Measurements from ENCODE around the gene EZH1.
A peak's percentile ranks its signal among the peaks of the same experiment; 100 is the strongest.

The EZH1 gene

DNA sequence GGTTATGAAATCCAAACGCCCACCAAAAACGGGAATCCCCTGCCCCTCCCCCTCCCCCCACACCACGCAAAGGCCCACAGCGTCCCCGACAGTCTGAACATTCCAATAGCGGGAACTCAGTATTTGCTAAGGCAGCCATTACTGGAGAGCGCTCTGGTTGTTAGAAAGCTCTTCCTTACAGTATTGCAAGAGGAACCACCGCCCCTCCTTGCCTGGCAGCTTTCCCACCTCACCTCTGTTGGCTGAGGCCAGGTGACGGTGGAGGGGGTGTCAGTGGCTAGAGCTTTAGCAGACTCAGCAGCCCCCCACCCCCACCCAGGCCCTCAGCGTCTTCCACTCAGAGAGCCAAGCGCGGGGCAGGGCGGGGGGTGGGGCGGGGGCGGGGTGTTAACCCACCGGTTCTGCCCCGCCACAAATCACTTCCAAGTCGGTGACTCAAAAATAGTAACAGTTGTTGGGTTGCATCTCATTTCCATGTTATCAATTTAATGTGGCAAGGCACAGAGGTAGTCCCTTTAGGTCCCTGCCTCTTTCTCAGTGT, 65.8 kb downstream of the EZH1 start:
- TF ChIP-seq, protein P1, sequence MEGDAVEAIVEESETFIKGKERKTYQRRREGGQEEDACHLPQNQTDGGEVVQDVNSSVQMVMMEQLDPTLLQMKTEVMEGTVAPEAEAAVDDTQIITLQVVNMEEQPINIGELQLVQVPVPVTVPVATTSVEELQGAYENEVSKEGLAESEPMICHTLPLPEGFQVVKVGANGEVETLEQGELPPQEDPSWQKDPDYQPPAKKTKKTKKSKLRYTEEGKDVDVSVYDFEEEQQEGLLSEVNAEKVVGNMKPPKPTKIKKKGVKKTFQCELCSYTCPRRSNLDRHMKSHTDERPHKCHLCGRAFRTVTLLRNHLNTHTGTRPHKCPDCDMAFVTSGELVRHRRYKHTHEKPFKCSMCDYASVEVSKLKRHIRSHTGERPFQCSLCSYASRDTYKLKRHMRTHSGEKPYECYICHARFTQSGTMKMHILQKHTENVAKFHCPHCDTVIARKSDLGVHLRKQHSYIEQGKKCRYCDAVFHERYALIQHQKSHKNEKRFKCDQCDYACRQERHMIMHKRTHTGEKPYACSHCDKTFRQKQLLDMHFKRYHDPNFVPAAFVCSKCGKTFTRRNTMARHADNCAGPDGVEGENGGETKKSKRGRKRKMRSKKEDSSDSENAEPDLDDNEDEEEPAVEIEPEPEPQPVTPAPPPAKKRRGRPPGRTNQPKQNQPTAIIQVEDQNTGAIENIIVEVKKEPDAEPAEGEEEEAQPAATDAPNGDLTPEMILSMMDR (IDR thresholded peaks at IDR 0.05; ENCODE audit: low read depth, low read length) = no peak

DNA sequence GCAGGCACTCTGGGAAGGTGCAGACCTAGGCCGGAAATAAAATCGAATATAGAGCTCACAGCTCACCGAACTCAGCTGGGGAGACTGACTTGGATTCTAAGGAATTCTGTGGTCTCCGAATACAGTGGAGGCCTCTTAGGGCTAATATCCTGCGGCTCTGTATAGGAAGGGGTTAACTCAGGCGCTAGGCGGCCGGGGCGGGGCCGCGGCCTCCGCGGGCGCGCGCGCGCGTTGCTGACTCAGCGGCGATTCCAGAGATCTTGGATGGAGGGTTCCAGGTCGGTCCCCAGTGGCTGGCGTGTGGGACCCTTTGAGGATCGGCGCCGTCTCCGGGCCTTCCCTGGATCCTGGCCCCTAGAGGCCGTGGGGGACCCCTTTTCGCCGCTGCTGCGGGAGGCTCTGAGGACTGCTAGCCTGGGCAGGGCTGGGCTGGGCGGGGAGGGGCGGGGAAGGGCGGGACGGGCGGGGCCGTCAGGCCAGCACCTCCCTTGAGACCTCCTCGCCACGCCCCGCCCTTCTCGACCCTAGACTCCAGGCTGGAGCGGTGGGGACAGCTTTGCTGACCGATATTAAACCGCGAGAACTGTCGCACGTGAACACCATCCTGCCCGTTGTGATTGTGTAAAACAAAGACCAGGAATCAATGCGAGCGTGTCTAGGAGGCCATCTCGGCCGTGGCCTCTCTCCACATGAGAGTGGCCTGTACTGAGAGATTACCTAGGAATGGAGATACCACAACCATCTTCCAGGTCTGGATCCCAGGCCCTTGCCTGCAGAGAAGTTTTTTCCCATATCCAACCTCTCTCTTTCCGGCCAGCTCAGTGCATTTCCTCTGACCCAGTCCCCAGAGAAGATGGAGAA, 66.7 kb downstream of the EZH1 start:
- H3K4me3 ChIP-seq (ENCODE audit: low read depth, low read length) = peak overlapping the region; percentile 65
- TF ChIP-seq, protein P1 (IDR thresholded peaks at IDR 0.05; ENCODE audit: low read depth, low read length) = no peak

More for the DNA sequence above, 65.8 kb downstream of the EZH1 start:
- no peak overlapping the region; the same call in 1 of the 2 replicates for H3K4me3 ChIP-seq (ENCODE audit: low read depth, low read length)

DNA sequence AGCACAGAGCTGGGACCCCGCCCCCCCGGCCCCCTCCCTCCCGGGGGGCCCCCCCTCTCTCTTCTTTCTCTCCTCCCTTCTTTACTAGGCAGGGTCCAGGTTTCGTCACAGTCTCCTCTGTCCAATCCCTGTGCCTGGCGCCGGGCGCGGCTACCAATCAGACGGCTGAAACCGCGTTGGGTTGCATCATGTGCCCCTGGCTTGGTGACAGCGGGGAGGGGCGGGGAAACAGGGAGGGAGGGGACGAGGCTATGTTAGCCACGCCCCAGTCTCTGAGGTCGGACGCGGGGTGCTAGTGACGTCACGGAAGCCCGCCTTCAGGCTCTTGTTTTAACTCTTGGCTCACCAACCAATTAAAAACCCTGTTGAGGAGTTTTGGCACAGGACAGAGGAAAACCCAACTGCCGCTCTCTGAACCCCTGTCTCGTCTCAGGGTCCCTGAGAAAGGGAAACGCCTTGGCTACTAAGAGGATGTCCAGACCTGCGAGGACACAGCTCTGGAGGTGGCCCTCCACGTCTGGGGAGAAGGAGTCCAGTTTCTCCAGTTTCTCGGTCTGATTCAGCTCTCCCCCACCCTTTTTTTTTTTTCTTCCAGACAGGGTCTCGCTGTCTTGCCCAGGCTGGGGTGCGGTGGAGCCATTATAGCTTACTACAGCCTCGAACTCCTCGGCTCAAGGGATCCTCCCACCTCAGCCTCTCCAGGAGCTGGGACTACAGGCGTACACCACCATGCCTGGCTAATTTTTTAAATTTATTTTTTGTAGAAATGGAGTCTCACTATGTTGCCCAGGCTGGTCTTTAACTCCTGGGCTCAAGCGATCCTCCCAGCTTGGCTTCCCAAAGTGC, 67.6 kb downstream of the EZH1 start:
- peak overlapping the region; percentile 86 for H3K4me3 ChIP-seq (ENCODE audit: low read depth, low read length)
- TF ChIP-seq, protein P1 (IDR thresholded peaks at IDR 0.05; ENCODE audit: low read depth, low read length) = no peak

DNA sequence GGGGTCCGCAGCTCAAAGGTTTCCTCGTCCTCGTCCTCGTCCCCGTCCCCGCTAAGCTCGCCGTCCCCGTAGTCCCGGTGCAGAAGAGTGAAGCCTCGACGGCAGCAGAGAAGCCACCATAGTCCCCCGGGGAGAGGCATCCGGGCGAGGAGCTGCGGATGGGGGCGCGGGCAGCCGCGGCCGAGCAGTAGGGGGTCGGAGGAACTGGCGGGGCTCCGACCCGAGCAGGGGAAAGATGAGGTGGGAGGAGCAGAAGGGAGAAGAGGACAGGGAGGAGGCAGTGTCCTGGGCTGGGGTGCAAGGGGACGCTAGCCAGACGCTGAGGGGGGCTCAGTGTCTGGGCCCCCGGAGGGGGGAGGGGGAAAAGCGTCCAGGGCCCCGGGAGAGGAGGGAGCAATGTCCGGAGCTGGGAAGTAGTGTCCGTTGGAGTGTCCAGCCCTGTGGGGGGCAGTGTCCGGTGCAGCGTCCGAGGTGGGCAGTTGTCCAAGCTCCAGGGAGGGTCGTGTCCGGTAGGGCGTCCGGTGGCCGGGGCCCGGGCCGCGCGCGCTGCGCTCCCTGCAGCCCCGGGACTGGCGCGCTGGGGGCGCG, 68.3 kb downstream of the EZH1 start, which contains the start of gene PLEKHH3:
TSS of gene PLEKHH3 (minus strand) at position 571 of the 588 bp plus-strand sequence. CDS start at position 140, 431 bp downstream.
- TF ChIP-seq, protein P1 (IDR thresholded peaks at IDR 0.05; ENCODE audit: low read depth, low read length) = no peak

DNA sequence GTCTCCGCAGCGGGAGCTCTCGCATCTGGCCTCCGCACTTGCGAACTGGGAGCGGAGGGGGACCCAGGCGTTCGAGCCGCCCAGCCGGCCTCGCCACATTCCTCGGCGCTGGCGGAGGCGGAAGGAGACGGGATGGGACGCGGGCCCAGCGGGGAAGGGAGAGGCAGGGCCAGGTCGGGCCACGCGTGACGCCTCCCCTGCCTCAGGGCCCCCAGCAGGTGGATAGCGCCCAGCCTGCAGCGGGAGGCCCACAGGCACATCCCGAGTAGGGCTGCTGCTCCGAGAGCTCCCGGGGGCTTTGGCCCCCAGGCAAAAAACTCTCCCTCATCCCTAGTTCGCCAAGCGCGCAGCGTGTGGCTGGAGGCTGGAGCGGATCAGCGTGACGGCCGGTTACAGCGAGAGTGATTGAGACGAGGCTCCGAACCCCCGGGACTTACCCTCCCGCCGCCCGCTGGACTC, 68.8 kb downstream of the EZH1 start:
- TF ChIP-seq, protein P1 (IDR thresholded peaks at IDR 0.05; ENCODE audit: low read depth, low read length) = no peak
- H3K4me3 ChIP-seq (ENCODE audit: low read depth, low read length) = peak overlapping the region; percentile 86

More for the DNA sequence above, 68.3 kb downstream of the EZH1 start, which contains the start of gene PLEKHH3:
- H3K4me3 ChIP-seq (ENCODE audit: low read depth, low read length) = peak within 1 kb of the TSS; percentile 86

DNA sequence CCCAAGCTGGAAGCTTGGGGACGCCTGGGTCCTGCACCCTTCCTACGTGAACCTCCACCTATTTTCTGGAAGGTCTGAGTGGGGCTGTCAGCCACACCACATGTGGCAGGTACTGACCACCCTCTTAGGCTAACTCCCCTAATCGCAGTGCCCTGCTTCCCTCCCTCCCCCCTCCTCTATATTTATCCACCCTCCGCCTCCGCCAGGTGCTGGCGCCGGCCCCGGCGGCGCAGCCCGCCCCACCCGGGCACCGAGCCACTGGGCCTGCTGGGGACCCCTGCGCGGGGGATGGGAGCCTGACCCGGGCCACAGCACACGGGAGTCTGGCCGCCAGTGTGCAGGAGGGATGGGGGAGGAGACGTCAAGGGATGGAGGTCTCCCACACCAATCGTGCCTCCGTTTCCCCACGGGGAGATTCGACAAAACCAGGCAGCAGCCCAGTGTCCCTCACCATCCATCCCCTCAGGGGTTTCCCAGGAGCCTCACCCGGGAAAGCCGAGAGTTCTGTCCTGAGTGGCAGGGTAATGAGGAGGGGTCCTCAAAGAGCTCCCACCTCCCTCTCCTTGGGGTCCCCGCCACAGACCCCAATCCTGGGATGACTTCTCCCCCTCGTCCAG, 69.4 kb downstream of the EZH1 start:
- H3K4me3 ChIP-seq (ENCODE audit: low read depth, low read length) = peak overlapping the region; percentile 86
- TF ChIP-seq, protein P1 (IDR thresholded peaks at IDR 0.05; ENCODE audit: low read depth, low read length) = no peak

Data from WI38 (cell line).